Ishikawa (cell line): ENCODE data around the gene NBDY.

ENCODE experiments used
- CEBPB ChIP-seq: IDR thresholded peaks from 2 replicates; pipeline ENCODE4 v1.6.1; 2012
- CREB1 ChIP-seq: IDR thresholded peaks from 2 replicates; pipeline ENCODE4 v1.6.1; 2012; ENCODE audit warnings: low read depth
- EGR1 ChIP-seq: IDR thresholded peaks from 2 replicates; pipeline ENCODE4 v1.6.1; 2012
- EP300 ChIP-seq: IDR thresholded peaks from 2 replicates; pipeline ENCODE4 v1.6.1; 2012; ENCODE audit warnings: borderline replicate concordance
- FOXM1 ChIP-seq: IDR thresholded peaks from 2 replicates; pipeline ENCODE4 v1.6.1; 2012; ENCODE audit warnings: low read depth, borderline replicate concordance
- NFIC ChIP-seq: IDR thresholded peaks from 2 replicates; pipeline ENCODE4 v1.6.1; 2012
- RAD21 ChIP-seq: IDR thresholded peaks from 2 replicates; pipeline ENCODE4 v1.6.1; 2012; ENCODE audit warnings: low read depth
- TAF1 ChIP-seq: IDR thresholded peaks from 2 replicates; pipeline ENCODE4 v1.6.1; 2012; ENCODE audit warnings: low read depth, mild to moderate bottlenecking
- TCF12 ChIP-seq: IDR thresholded peaks from 2 replicates; pipeline ENCODE4 v1.6.1; 2012; ENCODE audit warnings: low read depth
- TEAD4 ChIP-seq: IDR thresholded peaks from 2 replicates; pipeline ENCODE4 v1.6.1; 2012
- YY1 ChIP-seq: IDR thresholded peaks from 2 replicates; pipeline ENCODE4 v1.6.1; 2012; ENCODE audit warnings: low read depth
- ZBTB7A ChIP-seq: IDR thresholded peaks from 2 replicates; pipeline ENCODE4 v1.6.1; 2012; ENCODE audit warnings: low read depth
- TF ChIP-seq, protein P1 (sequence below): IDR thresholded peaks from 2 replicates; pipeline ENCODE4 v1.6.1; 2012
- TF ChIP-seq, protein P2 (sequence below): IDR thresholded peaks from 2 replicates; pipeline ENCODE4 v1.6.1; 2012; ENCODE audit warnings: low read depth, mild to moderate bottlenecking
- TF ChIP-seq, protein P3 (sequence below): IDR thresholded peaks from 2 replicates; pipeline ENCODE4 v1.6.1; 2012

Gene NBDY

DNA sequence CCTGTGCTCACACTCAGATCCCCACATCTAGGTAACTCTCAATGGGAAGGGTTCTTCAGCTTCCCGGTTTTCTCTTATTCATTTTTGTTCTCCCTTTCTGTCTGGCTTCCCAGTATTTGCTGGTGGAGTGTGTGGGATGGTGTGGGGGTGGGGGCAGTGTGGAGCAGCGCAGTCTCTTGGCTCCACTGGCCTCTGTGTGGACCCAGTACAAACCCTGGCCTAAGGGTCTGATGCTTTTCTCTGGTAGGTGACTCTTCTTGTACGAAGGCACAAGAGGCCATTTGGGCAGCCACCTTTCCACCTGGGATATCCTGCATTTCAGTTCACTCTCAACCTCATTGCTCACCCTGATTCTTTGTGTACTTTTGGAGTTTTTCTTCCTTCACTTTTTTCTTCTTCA lies 71.3 kb downstream of the NBDY start:
- TF ChIP-seq, protein P1, sequence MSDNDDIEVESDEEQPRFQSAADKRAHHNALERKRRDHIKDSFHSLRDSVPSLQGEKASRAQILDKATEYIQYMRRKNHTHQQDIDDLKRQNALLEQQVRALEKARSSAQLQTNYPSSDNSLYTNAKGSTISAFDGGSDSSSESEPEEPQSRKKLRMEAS, result no peak
- TF ChIP-seq YY1 (no peak), RAD21 (no peak), ZBTB7A (no peak), FOXM1 (no peak), TCF12 (no peak), TEAD4 (no peak), CEBPB (no peak), EP300 (no peak), TAF1 (no peak), NFIC (no peak), EGR1 (no peak)
- TF ChIP-seq, protein P2, sequence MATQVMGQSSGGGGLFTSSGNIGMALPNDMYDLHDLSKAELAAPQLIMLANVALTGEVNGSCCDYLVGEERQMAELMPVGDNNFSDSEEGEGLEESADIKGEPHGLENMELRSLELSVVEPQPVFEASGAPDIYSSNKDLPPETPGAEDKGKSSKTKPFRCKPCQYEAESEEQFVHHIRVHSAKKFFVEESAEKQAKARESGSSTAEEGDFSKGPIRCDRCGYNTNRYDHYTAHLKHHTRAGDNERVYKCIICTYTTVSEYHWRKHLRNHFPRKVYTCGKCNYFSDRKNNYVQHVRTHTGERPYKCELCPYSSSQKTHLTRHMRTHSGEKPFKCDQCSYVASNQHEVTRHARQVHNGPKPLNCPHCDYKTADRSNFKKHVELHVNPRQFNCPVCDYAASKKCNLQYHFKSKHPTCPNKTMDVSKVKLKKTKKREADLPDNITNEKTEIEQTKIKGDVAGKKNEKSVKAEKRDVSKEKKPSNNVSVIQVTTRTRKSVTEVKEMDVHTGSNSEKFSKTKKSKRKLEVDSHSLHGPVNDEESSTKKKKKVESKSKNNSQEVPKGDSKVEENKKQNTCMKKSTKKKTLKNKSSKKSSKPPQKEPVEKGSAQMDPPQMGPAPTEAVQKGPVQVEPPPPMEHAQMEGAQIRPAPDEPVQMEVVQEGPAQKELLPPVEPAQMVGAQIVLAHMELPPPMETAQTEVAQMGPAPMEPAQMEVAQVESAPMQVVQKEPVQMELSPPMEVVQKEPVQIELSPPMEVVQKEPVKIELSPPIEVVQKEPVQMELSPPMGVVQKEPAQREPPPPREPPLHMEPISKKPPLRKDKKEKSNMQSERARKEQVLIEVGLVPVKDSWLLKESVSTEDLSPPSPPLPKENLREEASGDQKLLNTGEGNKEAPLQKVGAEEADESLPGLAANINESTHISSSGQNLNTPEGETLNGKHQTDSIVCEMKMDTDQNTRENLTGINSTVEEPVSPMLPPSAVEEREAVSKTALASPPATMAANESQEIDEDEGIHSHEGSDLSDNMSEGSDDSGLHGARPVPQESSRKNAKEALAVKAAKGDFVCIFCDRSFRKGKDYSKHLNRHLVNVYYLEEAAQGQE, result no peak
- TF ChIP-seq, protein P3, sequence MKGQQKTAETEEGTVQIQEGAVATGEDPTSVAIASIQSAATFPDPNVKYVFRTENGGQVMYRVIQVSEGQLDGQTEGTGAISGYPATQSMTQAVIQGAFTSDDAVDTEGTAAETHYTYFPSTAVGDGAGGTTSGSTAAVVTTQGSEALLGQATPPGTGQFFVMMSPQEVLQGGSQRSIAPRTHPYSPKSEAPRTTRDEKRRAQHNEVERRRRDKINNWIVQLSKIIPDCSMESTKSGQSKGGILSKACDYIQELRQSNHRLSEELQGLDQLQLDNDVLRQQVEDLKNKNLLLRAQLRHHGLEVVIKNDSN, result no peak

DNA sequence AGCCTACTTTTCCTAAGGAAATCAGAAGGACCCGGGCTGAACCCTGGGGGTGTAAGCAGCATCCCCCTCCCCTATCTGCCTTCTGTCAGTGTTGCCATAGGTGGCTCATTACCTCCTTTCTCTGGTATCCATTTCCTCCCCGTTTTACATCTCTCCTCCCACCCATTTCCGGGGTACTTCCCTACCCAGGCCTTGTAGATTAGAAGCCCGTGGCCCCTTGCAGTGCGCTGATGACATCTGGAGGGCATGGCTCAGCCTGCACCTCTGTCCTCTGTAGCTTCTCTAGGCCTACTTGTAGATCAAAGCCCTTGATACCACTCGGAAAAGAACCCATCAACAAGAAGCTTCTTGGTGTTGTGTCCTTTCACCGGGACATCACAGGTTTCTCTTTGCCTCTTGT lies 71.8 kb downstream of the NBDY start:
- no peak for TF ChIP-seq ZBTB7A
- no peak for TF ChIP-seq NFIC
- no peak for TF ChIP-seq RAD21
- TF ChIP-seq EP300, result no peak
- TF ChIP-seq CEBPB, result no peak
- TF ChIP-seq CREB1, result no peak
- TF ChIP-seq, protein P1, result no peak

DNA sequence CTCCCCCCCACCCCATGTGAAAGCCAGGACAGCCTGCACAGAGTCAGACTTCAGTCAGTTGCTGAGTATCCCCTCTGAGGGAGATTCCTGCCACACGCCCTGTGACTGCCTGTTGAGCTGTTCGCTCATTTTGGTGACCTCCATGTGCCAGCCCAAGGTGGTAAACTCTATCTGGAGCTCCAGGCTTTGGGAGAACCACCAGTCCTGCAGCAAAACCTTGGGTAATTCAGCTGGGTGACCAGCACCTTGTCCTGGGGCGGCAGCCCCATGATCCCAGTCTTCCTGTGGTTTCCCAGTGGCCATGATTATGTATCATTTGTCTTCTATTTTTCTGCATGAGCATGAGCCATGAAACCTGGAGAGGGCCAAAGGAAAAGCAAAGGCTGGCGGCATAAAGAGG lies 73.4 kb downstream of the NBDY start:
- TF ChIP-seq, protein P1, result no peak
- TF ChIP-seq TEAD4, result no peak
- TF ChIP-seq CREB1, result no peak
- no peak for TF ChIP-seq TCF12
- no peak for TF ChIP-seq ZBTB7A
- no peak for TF ChIP-seq CEBPB
- TF ChIP-seq FOXM1, result no peak
- TF ChIP-seq, protein P2, result no peak
- TF ChIP-seq, protein P3, result no peak
- TF ChIP-seq EP300, result no peak
- TF ChIP-seq YY1, result no peak
- TF ChIP-seq EGR1, result no peak
- TF ChIP-seq NFIC, result no peak
- TF ChIP-seq RAD21, result no peak

DNA sequence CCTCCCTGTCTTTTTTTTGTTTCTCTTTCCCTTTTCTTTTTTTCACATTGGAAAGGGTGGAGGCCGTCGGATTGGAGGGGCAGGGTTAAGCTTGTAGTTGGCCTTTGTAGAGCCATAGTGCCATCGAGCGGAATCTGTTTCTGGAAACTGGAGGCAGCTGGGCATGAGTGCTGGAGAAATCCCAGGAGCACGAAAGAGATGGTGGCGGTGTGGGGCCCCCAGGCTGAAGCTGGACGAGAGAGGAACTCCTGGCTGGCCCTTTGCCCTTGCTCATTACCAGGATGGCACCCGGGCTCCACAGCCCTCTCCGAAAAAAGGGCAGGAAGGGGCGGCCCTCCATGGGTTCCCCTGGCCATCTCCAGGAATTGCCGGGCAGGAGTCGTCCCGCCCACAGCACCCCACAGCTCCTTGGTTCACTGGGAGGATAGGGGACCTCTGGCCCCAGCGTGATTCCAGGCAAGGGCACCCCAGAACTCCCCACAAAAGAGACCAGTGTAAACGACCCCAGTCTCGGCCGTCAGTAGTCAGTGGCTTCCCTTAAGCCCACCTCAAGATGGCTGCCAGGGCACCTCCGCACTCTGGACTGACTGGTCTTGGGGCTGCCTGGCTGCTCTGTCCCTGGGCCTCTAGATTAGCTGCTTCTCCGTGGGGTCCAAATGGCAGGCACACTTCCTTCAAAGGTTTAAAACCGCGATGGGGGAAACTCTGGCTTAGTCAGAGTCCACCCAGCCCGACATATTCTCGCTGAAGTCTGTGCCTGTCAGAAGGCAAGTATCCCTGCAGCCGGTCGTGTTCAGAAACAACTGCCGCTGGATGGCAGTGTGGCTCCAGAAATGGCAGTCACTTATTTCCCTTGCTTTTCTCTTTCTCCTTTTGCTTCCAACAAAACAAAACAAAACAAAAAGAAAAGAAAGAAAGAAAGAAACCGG lies 74.1 kb downstream of the NBDY start:
- TF ChIP-seq FOXM1 (no peak), CREB1 (no peak), EGR1 (no peak), TAF1 (no peak), RAD21 (no peak), ZBTB7A (no peak), TCF12 (no peak), EP300 (no peak), CEBPB (no peak)
- TF ChIP-seq, protein P3, result no peak
- TF ChIP-seq, protein P2, result no peak
- TF ChIP-seq, protein P1, result no peak
